Globus pallidus (tissue), 1 donor: ENCODE data around the gene TMEM53.
A peak's percentile ranks its signal among the peaks of the same experiment; 100 is the strongest.

Source experiments
- DNase-seq: peaks from one replicate; pipeline ENCODE4 v3.0.0-alpha.2; 2015; ENCODE audit warnings: low spot score

Gene TMEM53

GRCh38 chr1:44647896-44648295, 26.4 kb downstream of the TMEM53 start:
- DNase-seq, result no peak

DNA sequence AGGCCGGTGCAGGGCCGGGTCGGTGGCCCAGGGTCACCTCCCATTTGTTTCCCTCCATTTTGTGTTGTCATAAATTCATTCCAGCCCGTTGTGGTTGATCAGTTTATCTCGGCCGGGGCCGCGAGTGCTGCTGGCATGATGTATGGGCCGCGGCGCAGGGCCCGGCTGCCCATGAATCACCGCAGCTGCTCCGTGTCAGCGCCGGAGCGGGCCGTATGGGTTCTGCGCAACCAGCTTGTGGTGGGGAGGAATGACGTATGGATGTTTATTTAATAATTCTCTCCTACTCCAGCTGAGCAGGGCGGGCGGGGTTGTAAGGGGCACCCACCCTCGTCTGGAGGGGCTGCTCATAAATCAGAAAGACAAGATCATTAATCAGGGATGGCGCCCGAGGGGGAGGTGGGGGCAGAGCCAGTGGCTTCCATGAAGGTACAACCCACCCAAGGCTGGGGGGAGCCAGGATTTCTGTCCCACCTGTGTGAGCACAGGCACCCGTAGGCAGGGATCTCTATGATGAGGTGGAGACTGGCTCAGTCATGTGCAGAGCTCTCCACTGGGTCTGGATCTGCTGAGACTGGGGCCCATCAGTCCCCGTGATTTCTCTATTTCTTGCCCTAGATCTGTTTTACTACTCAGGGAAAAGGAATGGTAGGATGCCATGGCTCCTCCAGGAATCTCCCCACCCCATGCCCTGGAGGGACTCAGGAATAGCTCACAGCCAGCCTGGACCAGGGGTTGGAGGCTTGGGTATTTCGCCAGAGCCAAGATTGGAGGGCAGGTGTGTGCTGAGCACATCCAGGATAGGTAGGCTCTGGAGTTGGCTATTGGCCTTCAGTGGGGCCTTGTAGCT, 27.8 kb downstream of the TMEM53 start:
- no peak for DNase-seq

GRCh38 chr1:44645476-44646244, 28.6 kb downstream of the TMEM53 start:
- peak; percentile 98 for DNase-seq

DNA sequence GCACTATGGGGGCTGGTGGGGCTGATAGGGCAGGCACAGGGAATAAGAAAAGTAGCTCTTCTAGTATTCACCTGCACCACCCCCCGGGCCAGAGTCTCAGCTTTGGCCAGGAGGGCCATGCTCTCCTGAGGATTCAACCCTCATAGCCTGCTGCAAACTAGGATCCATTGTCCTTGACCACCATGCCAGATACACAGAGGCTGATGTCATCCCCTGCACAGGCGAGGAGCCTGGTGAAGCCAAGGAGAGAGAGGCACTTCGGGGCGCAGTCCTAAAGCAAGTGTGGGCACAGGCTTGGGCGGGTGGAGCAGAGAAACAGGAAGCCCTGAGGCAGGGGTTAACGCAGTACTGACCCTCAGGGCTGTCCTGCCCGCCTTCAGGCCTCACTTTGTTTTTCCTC, 29.5 kb downstream of the TMEM53 start:
- DNase-seq, result peak; percentile 55

- no peak for DNase-seq
Observed at GRCh38 chr1:44643721-44644334, 30.5 kb downstream of the TMEM53 start.

DNA sequence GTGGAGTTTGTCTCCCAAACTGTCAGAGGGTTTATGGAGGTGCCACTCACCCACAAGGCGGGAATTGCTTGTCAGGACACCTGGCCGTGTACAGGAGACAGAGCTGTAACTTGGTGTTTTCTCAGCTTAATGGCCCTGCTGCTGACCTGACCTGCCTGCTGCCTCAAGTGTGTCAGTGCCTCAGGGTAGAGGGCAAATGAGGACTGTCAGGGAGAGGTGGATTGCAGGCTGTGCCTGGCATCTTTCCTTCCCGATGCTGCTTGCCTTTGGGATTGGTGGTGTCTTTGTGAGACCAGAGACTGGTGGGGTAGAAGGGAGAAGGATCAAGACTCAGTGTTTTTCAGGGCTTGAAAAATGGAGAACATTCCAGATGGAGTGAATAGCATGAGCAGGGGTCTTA, 31.4 kb downstream of the TMEM53 start:
- DNase-seq, result no peak

DNA sequence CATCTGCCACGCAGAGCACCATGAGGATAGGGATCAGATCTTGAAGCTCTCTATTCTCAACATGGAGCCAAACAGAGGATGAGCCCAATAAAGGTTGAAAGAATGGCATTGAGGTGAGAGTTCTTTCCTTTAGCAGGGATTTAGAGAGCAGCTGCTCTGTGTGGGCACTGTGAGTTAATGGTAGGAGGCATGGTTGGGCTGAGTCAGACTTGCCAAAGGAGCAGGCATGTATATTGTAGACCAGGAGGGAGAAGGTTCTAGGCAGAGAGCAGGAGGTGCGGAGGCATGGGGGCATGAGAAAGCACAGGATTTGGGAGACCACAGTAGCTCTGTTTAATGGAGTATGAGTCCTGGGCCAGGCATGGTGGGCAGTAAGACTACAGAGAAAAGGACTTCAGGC, 32.0 kb downstream of the TMEM53 start:
- no peak for DNase-seq

DNA sequence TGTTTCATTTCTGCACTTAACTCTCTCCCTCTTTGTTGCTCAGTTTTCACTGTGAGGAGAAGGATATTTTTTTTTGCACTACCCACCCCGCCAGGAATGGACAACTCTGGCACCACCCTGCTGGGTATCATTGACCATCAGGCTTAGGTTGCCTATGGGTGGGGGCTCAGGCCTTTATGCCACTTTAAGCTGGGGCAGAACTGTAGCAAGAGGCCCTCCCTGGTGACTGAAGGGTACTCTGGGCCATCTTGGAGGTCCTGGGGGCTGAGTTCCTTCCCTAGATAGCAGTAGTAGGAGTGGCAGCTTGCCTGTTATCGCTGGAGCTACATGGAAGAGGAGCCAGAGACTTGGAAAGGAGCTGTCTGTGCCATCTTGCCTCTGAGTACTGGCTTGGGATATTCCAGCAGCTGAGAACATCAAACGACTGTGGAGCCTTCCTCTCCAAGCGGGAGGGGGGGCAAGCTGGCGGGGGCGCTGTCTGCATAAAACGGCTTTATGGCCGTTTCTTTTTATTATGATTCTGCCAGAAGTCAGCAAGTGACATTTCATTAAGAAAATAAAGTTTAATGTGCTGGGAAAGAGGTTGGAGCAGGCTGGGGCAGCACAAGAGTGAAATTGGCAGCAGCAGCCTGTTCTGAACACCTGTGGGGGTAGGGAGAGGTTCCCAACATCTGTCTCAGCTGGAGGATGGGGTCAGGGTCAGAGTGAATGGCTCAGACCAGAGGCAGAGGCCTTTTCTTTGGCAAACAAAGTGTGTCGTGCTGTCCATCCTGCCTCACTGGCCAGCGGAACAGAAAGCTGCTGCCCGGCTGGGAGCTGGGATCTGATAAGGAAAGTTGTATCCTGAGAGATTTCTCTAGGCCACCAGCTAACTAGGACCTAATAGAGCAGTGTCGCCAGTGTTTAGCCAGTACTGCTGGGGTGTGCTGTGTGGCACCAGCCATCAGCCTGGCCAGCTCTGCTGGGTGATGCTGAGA, 32.9 kb downstream of the TMEM53 start:
- no peak for DNase-seq

DNA sequence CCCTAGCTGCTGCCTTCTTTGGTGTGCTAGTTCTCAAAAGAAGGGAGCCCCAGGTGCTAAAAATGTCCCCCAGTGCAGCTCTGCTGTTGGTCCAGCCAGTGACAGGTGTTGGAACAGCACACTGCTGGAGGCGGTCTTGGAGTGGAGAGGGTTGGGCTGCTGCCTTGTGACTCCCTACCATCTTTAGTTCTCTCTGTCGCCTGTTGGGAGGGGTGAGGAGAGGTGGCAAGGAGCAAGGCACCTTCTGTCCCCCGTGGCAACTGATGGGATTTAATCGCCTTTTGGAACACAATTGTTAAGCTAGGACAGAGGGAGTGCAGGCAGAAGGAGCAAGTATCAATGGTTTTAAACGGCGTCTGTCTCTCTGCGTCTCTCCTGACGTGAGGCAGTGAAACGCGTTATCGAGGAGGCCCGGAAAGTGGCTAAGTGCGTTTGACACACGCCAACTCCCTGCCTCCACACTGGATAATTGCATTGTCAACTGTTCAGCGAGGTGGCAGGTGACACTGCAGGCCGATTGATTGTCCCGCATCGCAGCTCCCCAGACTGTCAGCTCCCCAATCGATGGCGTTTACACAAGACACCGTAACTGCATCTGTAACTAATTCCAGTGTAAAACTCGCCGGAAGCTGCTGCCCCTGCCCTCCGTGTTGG, 34.0 kb downstream of the TMEM53 start:
- no peak for DNase-seq

- DNase-seq, result no peak
Observed at GRCh38 chr1:44637702-44638411, 36.4 kb downstream of the TMEM53 start.

GRCh38 chr1:44636688-44637598, 37.3 kb downstream of the TMEM53 start:
- no peak for DNase-seq

GRCh38 chr1:44636083-44636687, 38.1 kb downstream of the TMEM53 start:
- no peak for DNase-seq

GRCh38 chr1:44635439-44635838, 38.8 kb downstream of the TMEM53 start:
- DNase-seq, result no peak

DNA sequence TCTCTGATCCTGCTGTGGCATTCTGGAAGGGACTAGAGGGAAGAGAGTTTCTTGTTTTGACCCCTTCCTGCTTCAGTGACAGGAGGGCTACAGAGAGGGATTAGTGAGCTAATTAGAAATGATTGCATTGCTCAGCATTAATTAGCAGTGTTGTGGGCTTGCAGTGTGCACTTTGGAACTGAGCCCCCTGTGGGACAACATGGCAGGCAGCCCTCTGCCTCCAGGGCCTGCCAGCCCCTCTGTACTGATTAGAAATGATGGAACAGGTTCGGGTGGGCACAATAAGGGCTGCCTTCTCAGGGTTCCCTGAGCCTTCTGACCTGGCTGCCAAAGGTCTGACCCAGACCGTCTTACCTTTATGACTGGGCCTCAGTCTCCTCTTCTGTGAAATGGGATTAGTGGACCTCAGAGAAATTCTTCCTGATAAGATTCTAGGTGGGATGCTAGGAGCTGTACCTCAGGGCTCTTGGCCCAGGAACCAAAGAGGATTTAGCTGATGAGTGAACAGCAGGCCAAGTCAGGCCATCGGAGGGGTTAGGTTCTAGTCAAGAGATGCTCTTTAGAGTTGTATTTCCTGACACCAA, 39.6 kb downstream of the TMEM53 start:
- no peak for DNase-seq

- no peak for DNase-seq
Observed at GRCh38 chr1:44632598-44632997, 41.7 kb downstream of the TMEM53 start.

DNA sequence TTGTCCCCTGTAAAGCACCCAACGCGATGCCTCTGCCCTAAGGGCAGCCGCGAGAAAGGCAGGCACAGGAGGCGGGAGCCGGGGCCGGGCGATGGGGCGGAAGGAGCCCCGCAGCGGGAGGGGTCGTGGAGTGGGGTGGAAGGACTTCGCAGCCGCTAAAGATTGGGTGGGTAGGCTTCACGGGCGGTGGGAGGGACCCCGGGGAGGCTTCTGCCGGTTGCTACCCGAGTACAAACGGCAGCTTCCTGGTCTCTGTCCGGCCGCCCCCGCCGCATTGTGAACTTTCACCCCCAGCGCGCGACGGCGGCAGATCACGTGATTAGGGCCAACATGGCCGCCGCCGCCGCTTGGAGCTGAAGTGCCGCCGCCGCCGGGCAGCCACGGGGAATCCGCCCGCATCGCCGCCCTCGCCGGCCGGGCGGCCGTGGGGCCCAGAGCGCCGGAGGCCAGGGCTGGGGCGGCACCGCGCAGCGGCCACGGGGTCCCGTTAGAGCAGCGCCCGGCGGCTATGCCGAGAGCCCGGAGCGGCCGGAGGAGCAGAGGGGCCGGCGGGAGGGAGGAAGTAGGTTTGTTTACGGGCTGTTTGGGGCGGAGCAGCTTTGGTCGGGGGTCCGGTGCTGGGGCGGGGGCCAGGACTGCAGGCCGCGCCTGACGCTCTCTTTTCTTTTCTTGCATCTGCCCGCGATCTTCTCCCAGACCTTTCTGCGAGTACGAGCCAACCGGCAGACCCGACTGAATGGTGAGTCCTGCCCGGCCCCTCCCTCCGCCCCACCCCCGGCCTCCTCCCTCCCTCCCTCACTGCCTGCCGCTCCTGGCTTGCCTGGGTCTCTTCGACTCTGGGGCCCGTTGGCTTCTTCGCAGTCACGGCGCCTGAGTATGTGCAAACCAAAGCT, 42.4 kb downstream of the TMEM53 start:
- DNase-seq, result peak; percentile 77

DNA sequence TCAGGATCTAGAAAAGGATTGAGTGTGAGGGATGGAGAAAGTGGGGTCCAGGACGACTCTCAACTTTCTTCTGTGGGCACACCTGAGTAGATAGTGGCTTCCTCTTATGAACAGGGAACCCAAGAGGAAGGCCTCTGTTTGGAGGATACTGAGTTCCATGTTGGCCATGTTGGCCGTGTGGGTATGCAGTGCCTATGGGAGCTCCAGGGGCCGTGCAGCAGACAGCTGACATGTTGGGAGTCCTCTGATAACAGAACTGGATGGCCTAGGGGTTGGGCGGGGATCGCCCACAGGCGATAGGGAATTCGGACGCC, 43.0 kb downstream of the TMEM53 start:
- no peak for DNase-seq

- DNase-seq, result no peak
Observed at GRCh38 chr1:44630116-44630515, 44.2 kb downstream of the TMEM53 start.
